Measurements from ENCODE around the gene PELI2. TPM values are rescaled to one million over a fixed set of nuclear protein-coding genes. Genes with fewer than 3 reads are reported as not detected.
A peak's percentile ranks its signal among the peaks of the same experiment; 100 is the strongest.

The PELI2 gene
- polyA plus RNA-seq, 1 donor (not counting 4 experiments of a cell fraction or from before 2014, with no cell fraction given), result not detected

DNA sequence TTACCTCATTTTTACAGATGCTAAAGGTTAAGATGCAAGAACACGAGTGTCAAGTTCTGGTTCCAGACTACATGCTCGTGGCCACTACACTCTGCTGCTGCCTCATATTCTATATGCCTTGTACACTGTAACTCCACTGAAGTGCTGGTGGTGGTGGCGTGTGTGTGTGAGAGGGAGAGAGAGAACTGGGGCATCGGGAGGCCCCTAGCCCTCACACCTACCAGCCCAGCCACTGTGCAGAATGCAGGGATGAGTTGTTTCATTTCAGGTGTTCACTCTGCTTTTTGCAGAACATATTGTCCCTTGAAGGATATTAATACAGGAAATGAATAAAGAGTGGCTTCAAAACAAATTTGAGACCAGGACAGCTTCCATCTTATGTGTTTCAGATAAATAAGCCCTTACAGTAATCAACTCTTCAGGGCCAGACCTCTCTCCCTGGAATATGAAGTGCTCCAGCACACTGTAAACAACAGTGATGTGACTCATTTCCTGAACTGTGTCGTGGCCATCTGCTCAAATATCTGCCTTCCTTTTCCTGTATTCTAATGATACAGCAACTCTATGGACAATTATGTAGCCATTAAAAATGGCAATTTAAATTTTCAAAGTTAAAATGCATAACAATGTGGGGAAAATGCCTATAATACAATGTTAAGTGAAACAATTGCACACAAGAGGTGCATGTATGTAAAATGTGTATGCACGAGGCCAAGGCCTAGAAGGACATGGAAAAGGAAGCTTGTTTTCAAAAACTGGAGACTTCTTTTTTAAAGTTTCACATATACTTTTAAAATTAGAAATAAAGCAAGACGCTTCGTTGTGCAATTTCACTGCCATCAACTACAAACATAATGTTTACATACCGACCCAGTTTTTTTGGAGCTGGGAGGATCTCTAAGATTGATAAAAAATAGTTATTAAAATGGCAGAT is 215.4 kb downstream of the PELI2 start:
- H3K9ac ChIP-seq (ENCODE audit: control insufficient read depth, extremely low read depth, insufficient read depth, low read length), result no peak overlapping the region
- no peaks in the 10 kb centered on the region for H3K79me2 ChIP-seq (ENCODE audit: control insufficient read depth, insufficient read depth, low read length)
- dilution Hi-C loops (cut with MboI; ENCODE audit: extremely low pct_ligation_motif_present, low sequenced_read_pairs), result no loop called here
- no peak overlapping the region for H3K27ac ChIP-seq (ENCODE audit: control insufficient read depth, insufficient read depth, low read length)
- no peaks in the 10 kb centered on the region for H3K9me3 ChIP-seq (ENCODE audit: control insufficient read depth, low read depth, low read length)
- TF ChIP-seq, protein P1, sequence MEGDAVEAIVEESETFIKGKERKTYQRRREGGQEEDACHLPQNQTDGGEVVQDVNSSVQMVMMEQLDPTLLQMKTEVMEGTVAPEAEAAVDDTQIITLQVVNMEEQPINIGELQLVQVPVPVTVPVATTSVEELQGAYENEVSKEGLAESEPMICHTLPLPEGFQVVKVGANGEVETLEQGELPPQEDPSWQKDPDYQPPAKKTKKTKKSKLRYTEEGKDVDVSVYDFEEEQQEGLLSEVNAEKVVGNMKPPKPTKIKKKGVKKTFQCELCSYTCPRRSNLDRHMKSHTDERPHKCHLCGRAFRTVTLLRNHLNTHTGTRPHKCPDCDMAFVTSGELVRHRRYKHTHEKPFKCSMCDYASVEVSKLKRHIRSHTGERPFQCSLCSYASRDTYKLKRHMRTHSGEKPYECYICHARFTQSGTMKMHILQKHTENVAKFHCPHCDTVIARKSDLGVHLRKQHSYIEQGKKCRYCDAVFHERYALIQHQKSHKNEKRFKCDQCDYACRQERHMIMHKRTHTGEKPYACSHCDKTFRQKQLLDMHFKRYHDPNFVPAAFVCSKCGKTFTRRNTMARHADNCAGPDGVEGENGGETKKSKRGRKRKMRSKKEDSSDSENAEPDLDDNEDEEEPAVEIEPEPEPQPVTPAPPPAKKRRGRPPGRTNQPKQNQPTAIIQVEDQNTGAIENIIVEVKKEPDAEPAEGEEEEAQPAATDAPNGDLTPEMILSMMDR (optimal IDR thresholded peaks at IDR 0.05 in 1 of 3, IDR thresholded peaks at IDR 0.05 in 1 of 3, conservative IDR thresholded peaks at IDR 0.05 in 1 of 3; ENCODE audit: extremely low read depth in 1 of 3, insufficient read depth in 2 of 3, low read length in 3 of 3), result no peak
- no peak for TF ChIP-seq EZH2 (IDR thresholded peaks at IDR 0.05; ENCODE audit: low read length)
- H3K4me2 ChIP-seq (ENCODE audit: control insufficient read depth, extremely low read depth, insufficient read depth, low read depth, low read length), result no peak overlapping the region
- peak overlapping the region; percentile 13 for H2AFZ ChIP-seq (ENCODE audit: control insufficient read depth, low read length)
- FAIRE-seq (peak; percentile 59), DNase-seq (ENCODE audit: low read depth, low spot score) (no peak)
- no peaks in the 10 kb centered on the region for H3K36me3 ChIP-seq (ENCODE audit: control insufficient read depth in 2 of 2, extremely low read depth in 1 of 2, insufficient read depth in 2 of 2, low read length in 2 of 2)
- H3K9me1 ChIP-seq (ENCODE audit: control insufficient read depth, extremely low read depth, insufficient read depth, low read length), result no peaks in the 10 kb centered on the region
- H4K20me1 ChIP-seq (ENCODE audit: control insufficient read depth, extremely low read depth, insufficient read depth, low read length), result no peaks in the 10 kb centered on the region
- H3K27me3 ChIP-seq (ENCODE audit: control insufficient read depth, extremely low read depth, insufficient read depth, low read length), result no peaks in the 10 kb centered on the region
- H3K4me1 ChIP-seq (ENCODE audit: control insufficient read depth, extremely low read depth, insufficient read depth, low read length), result peaks cover 7% of the 10 kb centered on the region
- H3K4me3 ChIP-seq (ENCODE audit: control insufficient read depth in 2 of 3, extremely low read depth in 1 of 3, insufficient read depth in 2 of 3, low read depth in 1 of 3, low read length in 3 of 3), result no peak overlapping the region

- Histone ChIP-seq H3K27me3 (ENCODE audit: control insufficient read depth, extremely low read depth, insufficient read depth, low read length) (no peaks in the 10 kb centered on the region), H3K4me1 (ENCODE audit: control insufficient read depth, extremely low read depth, insufficient read depth, low read length) (peaks cover 7% of the 10 kb centered on the region), H3K9ac (ENCODE audit: control insufficient read depth, extremely low read depth, insufficient read depth, low read length) (no peak overlapping the region), H3K4me3 (ENCODE audit: control insufficient read depth in 2 of 3, extremely low read depth in 1 of 3, insufficient read depth in 2 of 3, low read depth in 1 of 3, low read length in 3 of 3) (no peak overlapping the region), H4K20me1 (ENCODE audit: control insufficient read depth, extremely low read depth, insufficient read depth, low read length) (no peaks in the 10 kb centered on the region), H3K36me3 (ENCODE audit: control insufficient read depth in 2 of 2, extremely low read depth in 1 of 2, insufficient read depth in 2 of 2, low read length in 2 of 2) (no peaks in the 10 kb centered on the region), H3K9me3 (ENCODE audit: control insufficient read depth, low read depth, low read length) (no peaks in the 10 kb centered on the region), H3K9me1 (ENCODE audit: control insufficient read depth, extremely low read depth, insufficient read depth, low read length) (no peaks in the 10 kb centered on the region), H3K4me2 (ENCODE audit: control insufficient read depth, extremely low read depth, insufficient read depth, low read depth, low read length) (no peak overlapping the region), H2AFZ (ENCODE audit: control insufficient read depth, low read length) (no peak overlapping the region), H3K79me2 (ENCODE audit: control insufficient read depth, insufficient read depth, low read length) (no peaks in the 10 kb centered on the region), H3K27ac (ENCODE audit: control insufficient read depth, insufficient read depth, low read length) (no peak overlapping the region)
- FAIRE-seq, result no peak
- dilution Hi-C loops (cut with MboI; ENCODE audit: extremely low pct_ligation_motif_present, low sequenced_read_pairs), result no loop called here
- DNase-seq (ENCODE audit: low read depth, low spot score), result no peak
- TF ChIP-seq, protein P1 (optimal IDR thresholded peaks at IDR 0.05 in 1 of 3, IDR thresholded peaks at IDR 0.05 in 1 of 3, conservative IDR thresholded peaks at IDR 0.05 in 1 of 3; ENCODE audit: extremely low read depth in 1 of 3, insufficient read depth in 2 of 3, low read length in 3 of 3), result no peak
- no peak for TF ChIP-seq EZH2 (IDR thresholded peaks at IDR 0.05; ENCODE audit: low read length)
Observed at GRCh38 chr14:56334458-56334857, 216.2 kb downstream of the PELI2 start.

Measured in keratinocyte (primary cell).